ENCODE data around the gene C13orf46. TPM values are rescaled to one million over a fixed set of nuclear protein-coding genes. Genes with fewer than 3 reads are reported as not detected.
"Not testable (repeated sequence)": the region's sequence is repeated elsewhere in the genome, so short reads cannot be mapped to it uniquely, and the experiment has no call there.

Gene C13orf46
- polyA plus RNA-seq, 12 donors: 0.15 to 0.58 (median 0.36) TPM; not detected in 2

DNA sequence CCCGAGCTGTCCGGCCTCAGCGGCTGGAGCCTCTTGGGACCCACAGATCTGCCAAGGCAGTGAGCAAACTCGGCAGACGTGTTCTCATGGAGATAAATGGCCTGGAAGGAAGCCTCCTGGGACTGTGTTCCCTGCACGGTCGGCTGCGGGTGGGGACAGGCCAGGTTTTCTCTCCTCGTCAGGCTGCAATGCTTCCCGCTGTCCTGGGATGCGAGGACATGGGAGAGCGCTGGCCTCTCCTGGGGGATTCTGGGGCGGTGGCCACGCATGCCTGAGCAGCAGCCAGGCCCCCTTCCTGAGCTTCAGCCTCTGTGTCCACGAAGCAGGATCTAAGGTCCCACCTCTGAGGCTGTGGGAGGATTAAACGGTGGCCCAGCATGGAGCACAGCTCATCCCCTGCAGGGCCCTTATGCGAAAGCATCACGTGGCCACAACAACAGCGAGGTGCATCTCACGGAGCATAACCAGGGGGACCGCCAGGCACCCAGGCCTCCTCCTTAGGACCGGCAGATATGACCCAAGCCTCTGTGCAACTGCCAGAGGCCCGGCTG is 21.2 kb upstream of the C13orf46 start:
- DNase-seq: no peak

DNA sequence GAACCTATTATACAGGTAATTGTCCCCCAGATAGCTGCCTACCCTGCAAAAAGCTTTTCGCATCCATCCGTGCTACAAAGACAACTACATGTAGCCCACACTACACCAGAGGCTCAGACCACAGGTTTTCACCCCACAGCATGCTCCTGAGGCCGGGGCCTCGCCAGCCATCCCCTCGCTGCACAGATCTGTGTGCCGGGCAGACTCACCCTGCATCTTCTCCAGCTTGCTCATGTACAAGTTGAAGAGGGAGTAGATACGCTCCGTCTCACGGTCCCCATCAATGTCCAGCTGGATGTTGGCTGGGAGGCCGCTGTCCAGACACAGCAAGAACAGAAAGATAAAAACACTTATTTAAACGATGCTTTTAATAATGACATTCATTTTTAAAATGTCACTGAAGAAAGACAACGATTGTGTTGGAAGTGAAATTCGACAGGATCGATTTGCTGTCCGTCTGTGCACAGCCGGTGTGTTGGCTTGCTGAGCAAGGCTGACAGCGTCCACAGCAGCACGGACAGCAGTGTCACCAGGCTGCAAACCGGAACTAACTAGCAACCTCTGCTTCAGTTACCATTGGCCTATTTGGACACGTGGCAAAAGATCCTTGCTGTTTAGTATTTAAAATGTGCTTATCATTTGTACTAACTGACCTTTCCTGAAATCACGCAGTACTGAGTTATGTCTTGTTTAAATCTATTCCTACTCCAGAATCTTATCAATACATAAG is 18.6 kb upstream of the C13orf46 start:
- DNase-seq: no peak

DNA sequence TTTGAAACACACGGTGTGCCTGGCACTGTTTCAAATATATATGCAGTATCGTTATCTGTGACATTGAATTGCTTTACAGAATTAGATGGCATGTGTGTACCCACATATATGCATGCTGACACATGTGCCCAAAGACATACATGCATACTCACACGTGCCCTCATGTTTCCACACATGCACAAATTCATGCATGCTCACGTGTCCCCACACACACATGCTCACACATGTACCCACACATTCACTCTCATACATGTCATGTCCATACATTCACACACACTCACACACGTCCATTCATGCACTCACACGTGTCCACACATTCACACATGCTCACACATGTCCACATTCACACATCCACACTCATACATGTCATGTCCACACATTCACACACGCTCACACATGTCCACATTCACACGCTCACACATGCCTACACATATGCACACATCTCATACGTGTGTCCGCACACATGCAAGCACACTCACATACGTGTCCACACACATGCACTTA is 17.9 kb upstream of the C13orf46 start:
- no peak for DNase-seq

DNA sequence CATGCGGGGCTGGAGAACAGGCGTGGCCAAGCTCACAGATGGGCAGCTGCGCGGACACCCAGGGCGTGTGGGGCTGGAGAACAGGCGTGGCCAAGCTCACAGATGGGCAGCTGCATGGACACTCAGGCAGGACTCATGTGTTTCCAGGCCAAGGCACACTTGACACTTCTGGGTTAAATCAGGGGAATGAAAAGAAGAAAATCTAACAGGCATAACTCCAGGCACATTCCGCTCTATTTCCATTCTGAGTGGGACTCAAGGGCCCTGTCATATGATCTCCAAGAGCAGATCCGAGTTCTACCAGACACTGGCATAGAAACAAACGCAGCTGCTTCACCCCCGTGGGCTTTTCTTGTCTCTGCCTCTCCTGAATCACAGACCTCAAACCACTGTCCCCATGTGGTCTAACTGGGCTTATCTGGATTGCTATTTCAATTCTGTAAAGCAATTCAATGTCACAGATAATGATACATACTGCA is 17.4 kb upstream of the C13orf46 start:
- no peak for DNase-seq

DNA sequence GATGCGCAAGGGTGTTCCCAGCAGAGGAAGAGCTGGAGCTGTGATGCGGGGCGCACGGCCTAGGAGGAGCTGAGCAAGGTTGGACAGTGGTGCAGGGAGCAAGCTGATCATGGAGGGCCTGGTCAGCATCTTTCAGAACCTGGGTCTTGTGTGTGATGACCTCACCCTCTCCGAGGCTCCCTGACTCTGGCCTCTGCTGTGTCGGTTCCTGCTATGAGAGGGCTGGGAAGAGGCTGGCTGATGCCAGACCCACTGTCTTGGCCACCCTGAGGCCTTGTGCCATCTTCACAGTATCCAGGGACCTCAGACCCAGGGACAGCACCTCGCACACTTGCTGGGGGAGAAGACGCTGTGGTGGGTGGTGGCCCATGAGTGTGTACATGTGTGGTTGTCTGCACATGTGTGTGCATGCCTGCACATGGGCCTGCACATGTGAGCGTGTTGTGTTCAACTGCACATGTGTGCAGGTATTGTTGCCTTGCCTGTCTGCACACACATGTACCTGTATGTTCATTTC is 16.5 kb upstream of the C13orf46 start:
- no peak for DNase-seq

DNA sequence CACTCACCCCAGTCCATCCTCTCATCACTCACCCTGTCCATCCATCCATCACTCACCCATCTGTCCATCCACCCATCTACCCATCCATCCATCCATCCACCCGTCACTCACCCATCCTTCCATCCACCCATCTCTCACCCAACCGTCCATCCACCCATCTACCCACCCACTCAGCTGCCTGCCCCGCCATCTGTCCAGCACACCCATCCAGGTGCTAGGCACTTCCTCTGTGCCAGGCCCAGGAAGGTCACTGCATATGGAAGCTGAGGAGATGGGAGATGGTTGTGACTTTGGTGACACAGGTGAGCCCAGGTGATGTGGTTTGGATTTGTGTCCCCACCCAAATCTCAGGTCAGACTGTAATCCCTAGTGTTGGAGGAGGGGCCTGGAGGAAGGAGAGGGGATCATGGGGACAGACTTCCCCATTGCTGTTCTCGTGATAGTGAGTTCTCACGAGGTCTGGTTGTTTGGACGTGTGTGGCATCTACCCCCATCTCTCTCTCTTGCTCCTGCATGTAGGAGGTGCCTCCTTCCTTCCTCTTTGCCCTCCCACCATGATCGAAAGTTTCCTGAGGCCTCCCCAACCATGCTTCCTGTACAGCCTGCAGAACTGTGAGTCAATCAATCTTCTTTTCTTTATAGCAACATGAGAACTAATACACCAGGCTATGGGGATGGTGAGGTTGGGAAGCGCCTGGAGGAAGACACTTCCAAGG is 15.9 kb upstream of the C13orf46 start:
- DNase-seq: no peak

DNA sequence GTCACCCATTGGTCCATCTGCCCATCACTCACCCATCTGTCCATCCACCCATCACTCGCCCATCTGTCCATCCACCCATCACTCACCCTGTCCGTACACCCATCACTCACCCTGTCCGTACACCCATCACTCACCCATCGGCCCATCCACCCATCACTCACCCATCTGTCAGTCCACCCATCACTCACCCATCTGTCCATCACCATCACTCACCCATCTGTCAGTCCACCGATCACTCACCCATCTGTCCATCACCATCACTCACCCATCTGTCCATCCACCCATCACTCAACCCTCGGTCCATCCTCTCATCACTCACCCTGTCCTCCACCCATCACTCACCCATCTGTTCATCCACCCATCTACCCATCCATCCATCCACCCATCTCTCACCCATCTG is 15.0 kb upstream of the C13orf46 start:
- DNase-seq: not testable (repeated sequence)

DNA sequence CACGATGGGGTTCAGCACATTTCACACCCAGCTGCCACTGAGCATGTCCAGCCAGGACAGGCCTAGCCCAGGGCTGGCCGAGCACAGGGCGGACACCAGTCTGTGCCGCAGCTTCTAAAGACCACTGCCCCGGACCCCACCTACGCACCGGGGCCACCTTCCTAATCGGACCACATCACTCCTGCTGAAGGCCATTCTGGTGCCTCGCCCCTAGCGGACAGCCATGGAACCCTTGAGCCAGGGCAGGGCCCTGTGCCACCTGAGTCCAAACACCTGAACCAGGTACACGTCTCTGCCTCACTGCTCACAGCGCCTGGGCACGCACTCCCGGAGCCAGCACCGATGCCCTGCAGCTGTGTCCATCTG is 8.4 kb upstream of the C13orf46 start:
- DNase-seq: no peak

DNA sequence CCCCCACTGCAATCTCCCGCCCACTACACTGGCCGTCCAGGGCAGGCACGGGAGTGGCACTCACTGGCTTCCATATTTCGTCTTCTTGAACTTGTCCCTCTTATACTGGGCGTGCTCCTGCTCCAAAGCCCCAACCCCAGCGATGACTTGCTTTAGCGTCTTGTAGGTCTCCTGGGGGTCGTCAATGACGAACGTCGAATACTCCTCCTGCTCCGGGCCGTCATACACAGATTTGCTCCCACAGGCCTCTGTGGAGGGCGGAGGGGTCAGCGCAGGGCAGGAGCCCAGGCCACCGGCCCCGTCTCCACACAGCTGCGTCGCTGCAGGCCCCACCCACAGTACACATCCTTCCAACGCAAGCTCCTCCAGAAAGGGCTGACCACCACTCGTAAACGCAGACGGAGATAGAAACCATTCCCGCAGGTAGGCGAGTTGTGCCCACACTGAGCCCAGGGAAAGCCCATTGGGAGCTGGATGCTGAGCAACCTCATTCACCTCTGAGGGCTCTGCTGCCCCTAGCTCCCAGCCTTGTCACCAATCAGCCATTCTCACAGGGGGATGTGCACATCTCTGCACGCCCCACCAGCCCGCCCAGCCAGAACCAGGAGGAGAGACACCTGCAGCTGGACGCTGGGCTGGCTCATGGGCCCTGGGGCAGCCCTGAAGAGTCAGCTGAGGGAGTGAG is 7.9 kb upstream of the C13orf46 start:
- DNase-seq: no peak

DNA sequence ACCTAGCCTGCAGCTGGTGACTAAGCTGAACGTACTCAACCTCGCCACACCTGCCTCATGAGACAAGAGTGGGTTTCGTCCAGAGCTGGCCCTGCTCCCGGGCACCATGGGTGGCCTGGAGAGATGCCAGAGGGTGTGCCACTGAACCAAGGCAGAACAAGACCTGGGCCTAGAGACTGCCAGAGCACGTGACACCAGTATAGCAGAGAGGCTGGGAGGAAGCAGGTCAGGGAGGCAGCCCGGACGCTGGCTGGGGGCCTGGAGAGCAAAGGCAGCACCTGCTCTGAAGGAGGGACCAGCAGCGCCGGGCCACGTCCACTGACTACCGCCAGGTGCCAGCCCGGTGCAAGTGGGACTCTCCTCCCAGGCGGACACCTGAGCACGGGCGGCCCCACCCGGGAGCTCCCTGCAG is 7.3 kb upstream of the C13orf46 start:
- no peak for DNase-seq

DNA sequence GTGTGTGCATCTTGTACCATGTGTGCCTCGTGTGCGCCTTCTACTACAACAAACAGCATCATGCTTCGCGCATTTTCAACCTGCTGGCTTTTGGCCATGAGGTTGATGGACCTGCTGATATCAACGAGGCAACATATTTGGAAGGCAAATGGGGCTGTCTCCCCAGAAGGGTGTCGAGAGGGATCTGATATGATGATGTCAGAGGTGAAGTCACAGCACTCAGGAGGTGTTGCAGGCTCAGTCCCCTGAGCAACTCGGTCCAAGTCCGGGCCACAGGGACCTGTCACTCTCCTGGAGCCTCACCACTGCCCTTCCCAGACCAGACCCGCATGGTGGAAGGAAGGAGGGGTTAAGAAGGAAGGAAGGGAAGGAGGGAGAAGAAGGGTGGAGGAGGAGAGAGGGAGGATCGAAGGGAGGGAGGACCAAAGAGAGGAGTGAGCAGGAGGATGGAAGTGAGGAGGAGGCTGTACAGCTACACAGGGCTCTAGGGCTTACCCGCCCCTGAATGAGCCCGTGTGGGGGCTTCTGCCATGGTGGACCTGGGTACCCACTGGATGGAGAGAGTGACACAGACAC is 6.7 kb upstream of the C13orf46 start:
- DNase-seq: no peak

DNA sequence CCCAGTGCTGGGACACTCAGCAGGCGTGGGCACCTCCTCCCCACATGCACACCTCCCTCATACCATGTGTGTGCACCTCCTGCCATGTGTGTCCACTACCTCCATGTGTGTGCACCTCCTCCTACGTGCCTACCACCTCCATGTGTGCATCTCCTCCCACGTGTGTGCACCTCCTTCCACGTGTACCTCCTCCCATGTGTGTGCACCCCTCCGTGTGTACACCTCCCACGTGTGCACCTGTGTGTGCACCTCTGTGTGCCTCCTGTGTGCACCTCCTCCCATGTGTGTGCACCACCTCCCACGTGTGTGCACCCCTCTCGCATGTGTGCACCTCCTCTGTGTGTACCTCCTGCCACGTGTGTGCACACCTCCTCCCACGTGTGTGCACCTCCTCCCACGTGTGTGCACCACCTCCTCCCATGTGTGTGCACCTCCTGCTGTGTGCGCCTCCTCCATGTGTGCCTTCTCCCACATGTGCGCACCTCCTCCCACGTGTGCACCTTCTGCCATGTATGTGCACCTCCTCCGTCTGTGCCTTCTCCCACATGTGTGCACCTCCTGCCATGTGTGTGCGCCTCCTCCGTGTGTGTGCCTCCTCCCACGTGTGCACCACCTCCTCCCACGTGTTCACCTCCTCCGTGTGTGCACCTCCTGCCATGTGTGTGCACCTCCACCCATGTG is 6.1 kb upstream of the C13orf46 start:
- no peak for DNase-seq

DNA sequence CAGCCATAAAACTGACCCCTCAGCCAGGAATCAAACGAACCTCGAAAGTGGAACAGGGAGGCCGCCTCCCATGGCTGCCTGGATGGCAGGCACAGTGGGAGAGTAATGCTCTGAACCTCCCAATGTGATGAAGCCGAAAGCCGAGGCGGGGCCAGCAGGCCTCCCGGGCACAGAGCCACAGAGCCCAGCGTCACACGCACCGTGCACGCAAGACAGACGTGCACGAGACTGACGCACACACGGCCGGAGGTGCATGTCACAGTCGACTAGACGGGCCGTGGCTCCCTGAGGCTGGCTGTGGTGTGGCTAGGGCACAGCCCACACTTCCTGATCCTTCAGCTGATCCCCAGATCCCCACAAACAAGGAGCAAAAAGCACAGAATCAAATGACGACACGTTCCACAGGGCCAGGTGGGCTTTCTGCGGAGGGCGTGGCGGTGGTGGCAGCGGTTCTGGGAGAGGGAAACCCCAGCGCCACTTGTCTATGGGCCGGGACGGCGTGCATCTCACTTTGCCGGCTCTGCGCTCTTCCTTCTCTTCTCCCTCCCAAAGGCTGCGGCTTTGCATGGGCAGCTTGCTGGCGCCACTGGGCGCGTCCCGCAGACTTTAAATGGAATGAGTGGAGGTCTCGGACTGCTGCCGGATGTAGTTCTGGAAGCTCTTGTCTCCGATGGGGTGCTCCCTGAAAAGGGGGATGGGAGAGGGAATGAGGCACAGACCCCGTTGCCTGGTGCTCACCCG is 5.0 kb upstream of the C13orf46 start:
- DNase-seq: no peak

DNA sequence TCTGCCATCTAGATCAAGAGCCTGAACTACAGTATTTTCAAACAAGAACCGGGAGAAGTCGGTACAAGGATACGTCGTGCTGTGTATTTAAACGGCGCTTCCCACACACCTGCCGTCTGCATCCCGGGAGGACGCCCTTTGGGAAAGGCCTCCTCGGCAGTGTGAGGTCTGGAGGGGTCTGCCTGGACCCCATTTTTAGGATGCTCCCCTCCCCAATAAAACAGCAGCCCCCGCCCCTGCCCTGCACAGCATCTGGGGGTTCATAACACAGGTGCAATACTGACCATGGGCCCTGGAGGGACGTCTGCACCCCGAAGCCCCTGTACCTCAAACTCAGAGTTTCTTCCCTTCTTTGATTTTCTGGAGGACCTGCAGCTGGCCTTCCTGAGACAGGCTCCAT is 4.1 kb upstream of the C13orf46 start:
- DNase-seq: no peak

DNA sequence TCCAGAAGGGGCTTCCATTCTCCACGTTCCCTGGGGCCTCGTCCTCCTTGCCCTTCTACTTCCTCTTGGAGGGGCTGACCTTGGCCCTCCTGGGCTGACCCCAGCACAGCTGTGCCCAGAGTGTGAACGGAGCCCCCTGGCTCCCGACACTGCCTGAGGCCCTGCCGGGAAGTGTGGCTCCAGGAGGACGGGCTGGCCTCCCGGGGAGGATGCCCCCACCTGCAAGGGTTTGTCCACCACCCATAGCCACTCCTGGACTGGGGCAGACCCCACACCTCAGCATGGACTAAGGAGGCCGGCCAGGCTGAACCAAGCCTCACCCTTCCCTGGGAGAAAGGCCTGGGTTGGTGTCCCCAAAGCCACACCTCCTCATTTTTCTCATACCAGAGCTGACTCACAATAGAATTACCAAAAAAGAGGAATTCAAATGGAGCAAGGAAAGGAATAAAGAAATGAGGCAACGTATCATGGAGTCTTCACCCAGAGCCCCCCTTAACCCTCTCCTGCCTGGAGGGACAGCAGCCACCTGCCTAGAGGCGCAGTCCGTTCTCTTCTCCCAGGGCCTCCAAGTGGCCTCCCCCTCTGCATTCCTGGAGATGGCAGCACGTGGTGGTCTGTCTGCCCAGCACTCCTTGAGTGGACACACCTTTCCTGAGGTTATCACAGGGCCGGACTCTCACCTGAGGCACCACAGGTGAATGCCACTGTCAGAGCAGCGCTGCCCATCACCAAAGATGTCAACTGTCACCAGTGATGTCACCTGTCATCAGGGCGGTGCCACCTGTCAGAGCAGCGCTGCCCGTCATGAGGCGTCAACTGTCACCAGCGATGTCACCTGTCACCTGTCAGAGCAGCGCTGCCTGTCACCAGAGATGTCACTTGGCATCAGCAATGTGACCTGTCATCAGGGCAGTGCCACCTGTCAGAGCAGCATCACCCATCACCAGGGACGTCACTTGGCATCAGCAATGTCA is 3.1 kb upstream of the C13orf46 start:
- no peak for DNase-seq

DNA sequence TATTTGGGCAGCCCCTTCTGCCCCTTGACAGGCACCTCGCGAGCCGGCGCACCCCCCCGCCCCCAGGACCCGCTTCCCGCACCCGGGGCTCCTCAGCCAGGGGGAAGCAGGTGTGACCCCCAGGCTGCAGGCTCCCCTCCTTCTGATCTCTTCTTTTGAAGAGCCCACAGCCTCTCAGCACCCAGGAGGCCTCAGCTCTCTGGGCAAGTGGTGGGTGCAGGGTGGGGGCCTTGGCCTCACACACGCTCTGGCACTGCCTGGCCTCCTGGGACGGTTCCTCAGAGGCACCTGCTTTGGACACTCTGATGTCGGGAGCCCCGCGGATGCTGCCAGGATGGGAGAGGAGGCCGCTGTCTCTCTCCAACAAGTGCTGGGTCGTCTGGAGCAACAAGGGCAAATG is 1.5 kb upstream of the C13orf46 start:
- DNase-seq: no peak

DNA sequence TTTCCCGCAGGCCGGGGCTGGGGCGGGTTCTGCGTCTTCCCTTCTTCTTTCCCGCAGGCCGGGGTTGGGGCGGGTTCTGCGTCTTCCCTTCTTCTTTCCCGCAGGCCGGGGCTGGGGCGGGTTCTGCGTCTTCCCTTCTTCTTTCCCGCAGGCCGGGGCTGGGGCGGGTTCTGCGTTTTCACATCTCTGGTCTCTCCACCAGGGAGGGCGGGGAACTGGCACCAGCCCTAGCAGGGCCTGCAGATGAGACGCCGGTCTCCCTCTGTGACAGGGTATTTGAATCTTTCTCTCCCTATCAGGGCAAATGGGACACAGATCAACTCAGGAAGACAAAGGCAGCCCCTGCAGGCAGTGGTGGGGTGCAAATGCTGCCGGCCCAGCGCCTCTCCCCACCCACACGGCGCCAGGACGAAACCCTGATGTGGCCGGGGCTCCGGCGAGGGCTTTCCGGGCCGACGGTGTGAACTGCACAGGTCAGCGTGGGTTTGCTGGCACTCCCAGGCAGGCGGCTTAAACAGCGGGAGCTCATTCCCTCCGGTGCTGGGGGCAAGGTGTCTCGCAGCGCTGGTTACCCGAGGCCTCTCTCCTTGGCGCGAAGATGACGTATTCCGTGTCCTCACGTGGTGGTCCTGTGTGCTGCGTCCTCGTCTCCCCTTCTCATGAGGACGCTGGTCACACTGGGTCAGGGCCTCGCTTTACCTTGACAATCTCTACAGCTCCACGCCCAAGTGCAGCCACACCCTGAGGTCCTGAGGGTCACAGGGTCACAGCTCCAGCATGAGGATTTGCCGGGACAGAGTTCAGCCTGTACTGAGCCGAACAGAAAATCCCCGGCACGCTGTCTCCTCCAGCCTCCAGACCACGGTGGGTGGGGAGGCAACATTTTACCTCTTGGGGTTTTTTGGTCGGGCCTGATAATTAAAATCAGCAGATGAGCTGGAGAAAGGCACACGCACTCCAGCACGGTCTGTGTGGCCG is 717 bp upstream of the C13orf46 start:
- no peak for DNase-seq

Data from muscle of arm (tissue), 12 donors.